Measurements from ENCODE around the gene CCBE1.

Gene CCBE1

DNA sequence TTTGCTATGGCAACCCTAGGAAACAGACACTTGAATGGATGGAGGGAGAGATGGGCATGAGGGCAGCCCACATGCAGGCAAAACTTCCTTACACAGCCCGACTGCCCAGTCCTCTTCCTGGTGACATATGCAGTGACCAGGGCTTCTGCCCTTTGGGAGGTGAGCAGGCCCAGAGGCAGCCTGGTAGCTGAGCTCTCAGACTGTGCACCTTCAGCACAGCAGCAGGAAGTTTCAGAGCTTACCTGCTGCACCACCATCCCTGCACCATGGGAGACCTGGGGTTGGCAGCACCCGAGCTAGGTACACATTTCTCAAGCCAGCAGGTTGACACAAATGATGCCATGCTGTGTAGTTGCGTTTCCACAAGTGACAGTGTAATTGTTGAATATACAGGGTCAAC lies 240.6 kb downstream of the CCBE1 start:
- TF ChIP-seq, protein P1, sequence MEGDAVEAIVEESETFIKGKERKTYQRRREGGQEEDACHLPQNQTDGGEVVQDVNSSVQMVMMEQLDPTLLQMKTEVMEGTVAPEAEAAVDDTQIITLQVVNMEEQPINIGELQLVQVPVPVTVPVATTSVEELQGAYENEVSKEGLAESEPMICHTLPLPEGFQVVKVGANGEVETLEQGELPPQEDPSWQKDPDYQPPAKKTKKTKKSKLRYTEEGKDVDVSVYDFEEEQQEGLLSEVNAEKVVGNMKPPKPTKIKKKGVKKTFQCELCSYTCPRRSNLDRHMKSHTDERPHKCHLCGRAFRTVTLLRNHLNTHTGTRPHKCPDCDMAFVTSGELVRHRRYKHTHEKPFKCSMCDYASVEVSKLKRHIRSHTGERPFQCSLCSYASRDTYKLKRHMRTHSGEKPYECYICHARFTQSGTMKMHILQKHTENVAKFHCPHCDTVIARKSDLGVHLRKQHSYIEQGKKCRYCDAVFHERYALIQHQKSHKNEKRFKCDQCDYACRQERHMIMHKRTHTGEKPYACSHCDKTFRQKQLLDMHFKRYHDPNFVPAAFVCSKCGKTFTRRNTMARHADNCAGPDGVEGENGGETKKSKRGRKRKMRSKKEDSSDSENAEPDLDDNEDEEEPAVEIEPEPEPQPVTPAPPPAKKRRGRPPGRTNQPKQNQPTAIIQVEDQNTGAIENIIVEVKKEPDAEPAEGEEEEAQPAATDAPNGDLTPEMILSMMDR (IDR thresholded peaks at IDR 0.05): no peak
- no peak for TF ChIP-seq ZFX (IDR thresholded peaks at IDR 0.05; ENCODE audit: borderline replicate concordance)
- H3K27ac ChIP-seq: no peak overlapping the region

DNA sequence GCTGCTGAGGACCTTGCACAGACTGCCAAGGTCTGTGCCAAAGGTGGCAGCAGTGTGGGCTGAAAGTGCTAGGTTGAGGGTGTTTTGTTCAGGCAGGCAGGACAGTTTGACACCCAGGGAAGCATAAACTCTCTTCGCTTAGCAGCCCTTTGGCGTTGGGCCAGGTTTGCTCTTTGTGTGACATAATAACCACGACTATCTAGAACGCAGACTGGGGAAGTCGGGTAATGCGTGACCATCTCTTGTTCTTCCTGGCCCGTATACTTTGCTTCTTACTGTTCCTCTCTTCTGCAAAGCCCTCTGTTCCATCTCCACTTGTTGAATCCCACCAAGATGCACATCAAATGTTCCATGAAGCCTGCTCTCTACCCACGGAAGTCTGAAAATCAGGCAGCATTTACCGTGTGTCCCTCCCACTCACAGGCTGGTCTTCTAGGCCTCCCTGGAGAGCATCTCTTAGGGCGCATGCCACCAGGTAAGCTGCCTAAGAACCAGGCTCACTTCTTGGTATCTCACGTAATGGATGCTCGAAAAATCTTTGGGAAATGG lies 241.4 kb downstream of the CCBE1 start:
- H3K27ac ChIP-seq: no peak overlapping the region

DNA sequence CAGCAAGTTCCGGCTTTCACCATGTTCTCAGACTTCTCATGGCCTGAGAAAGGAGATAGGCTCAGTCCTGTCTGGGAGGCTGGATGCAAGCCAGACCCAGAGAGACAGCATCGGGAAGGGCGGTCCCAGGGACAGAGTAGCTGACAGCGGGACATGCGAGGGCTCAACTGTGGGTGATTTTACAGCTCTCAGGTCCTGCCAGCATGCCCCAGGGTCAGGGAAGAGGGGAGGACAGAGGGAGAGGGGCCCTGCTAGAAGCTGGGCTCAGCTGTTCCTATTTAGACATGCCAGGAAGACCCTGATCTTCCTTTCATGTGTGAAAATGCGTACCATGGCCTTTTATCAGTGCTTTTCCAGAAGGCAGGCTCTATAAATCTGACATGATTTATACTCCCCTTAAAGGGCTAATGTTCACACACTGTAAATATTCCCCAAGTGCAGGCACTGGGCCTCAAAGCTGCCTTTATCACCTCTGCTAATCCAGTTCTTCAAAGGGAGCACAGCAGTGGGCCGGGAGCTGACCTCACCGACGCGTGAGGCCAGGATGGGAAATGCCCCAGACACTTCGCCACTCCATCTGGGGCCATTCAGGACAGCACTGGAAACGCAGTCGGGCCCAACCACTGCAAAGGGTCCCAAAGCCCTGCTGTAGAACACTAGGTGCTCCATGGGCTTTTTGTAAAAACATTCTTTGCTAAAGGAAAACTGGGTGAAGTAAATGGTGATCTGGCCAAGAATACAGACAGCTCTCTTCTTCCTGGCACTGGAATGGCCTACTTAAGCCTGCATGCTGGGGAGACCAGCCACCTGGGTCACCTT lies 242.1 kb downstream of the CCBE1 start:
- H3K27ac ChIP-seq: no peak overlapping the region
- TF ChIP-seq, protein P1 (IDR thresholded peaks at IDR 0.05): no peak
- no peak for TF ChIP-seq ZFX (IDR thresholded peaks at IDR 0.05; ENCODE audit: borderline replicate concordance)

More for the DNA sequence above, 241.4 kb downstream of the CCBE1 start:
- TF ChIP-seq, protein P1 (IDR thresholded peaks at IDR 0.05): no peak
- TF ChIP-seq ZFX (IDR thresholded peaks at IDR 0.05; ENCODE audit: borderline replicate concordance): no peak

DNA sequence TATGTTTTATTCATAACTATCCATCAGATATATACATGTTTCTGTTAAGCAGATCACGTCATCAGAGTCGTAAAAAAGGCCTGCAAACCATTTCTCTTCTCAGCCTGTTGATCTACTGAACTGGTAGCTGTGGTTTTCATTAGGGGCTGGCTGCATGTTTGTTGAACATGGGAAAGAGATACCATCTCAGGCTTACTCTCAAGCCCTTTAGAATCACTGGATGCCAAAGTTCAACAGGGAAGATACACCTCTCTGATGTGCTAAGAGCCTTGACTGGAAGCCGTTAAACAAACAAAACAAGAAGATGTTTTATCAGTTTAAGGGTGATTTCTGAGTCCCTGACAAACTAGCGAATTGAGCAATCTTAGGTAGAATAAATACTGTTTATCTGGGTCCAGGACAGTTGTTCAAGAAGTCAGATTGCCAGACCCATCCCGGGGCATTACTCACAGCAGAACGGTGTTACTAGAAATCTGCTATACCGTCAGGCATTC lies 243.7 kb downstream of the CCBE1 start:
- H3K27ac ChIP-seq: no peak overlapping the region
- TF ChIP-seq, protein P1 (IDR thresholded peaks at IDR 0.05): no peak
- TF ChIP-seq ZFX (IDR thresholded peaks at IDR 0.05; ENCODE audit: borderline replicate concordance): no peak

DNA sequence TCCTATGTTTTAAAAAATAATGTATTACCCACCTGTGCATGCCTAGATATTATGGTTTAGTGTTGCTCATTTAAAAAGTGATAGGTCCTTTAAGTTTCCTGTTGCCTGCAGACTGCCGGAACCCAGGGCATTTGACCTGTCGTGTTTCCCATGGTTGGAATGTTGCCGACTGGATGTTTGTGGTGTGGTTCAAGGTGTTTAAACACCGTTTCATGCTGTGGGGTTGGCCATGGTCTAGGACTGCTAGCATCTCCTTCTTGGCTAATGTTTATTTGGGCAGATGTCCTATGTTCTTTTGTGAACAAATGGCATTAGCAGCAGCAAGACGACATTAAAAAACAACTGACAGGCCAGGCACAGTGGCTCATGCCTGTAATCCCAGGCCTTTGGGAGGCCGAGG lies 245.3 kb downstream of the CCBE1 start:
- TF ChIP-seq ZFX (IDR thresholded peaks at IDR 0.05; ENCODE audit: borderline replicate concordance): no peak
- TF ChIP-seq, protein P1 (IDR thresholded peaks at IDR 0.05): no peak
- H3K27ac ChIP-seq: no peak overlapping the region

DNA sequence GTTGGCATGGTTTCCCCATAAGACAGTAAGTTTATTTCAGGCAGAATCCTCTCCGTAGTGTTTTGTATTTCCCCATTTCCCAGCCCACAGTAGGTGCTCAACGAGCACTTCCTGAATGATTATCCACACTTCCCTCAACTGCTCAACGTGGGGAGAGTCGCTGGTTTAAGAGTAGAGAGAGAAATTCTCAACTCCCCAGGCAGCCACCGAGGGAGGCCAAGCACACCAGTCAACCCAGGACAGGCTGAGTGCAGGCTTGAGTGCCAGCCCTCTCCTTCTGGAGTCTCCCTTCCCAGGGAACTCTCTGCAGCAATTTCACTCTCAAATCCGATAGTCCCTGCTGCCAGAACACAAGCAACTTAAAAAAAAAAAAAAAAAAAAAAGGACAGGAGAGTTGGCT lies 246.2 kb downstream of the CCBE1 start:
- TF ChIP-seq ZFX (IDR thresholded peaks at IDR 0.05; ENCODE audit: borderline replicate concordance): no peak
- TF ChIP-seq, protein P1 (IDR thresholded peaks at IDR 0.05): no peak

DNA sequence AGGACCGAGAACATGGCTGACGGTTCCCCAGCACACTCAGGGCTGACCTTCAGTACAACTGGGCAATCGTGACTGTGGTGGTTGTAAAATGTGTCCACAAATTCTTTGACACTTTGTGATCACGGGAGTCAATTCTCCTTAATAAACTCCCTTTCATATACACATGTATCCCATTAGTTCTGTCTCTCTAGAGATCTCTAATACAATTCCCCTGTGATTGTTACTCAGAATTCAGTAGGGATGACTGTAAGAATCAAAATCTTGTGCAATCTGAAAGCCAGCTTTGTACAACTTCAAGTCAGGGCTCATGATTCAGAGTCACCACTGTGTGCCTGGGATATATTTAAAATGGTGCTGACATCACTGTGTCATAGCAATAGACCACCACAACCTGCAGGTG lies 248.7 kb downstream of the CCBE1 start:
- no peak overlapping the region for H3K27ac ChIP-seq
- TF ChIP-seq, protein P1 (IDR thresholded peaks at IDR 0.05): no peak
- no peak for TF ChIP-seq ZFX (IDR thresholded peaks at IDR 0.05; ENCODE audit: borderline replicate concordance)

More for the DNA sequence above, 246.2 kb downstream of the CCBE1 start:
- no peak overlapping the region for H3K27ac ChIP-seq
